Measurements from ENCODE around the gene DHFR. TPM values are rescaled to one million over a fixed set of nuclear protein-coding genes. Genes with fewer than 3 reads are reported as not detected.

Gene DHFR
- total and polyA plus RNA-seq, 9 of the 15 experiments (the other 6 are each of a cell fraction or from before 2014, with no cell fraction given), result 45.6 to 176 (median 97.7) TPM

DNA sequence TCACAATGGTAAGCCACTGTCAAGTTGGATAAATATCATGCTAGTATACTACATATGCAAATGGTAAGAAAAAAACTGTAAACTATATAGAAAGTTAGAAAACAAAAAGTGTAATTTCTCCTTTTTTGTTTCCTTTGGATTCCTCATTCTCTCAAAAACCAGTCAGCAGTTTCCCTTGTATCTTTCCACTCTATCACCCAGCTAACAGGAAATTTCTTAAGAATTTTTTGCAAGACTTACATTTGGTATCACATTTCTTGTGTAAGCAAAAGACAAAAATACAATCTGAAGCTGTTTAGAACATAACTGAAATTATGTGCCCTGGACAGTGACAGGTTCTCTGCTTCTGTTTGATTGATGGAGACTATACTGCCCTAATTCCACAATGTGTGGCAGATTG, 25.5 kb downstream of the DHFR start:
- in situ Hi-C loops (cut with MboI), result no loop called here
- BruUV-seq (replicated peaks), result no TSS peak
- POLR2A ChIA-PET, result interaction anchor here (0.6 to 0.8 kb wide), 3 partner anchors 10 to 37 kb away, joined by 3 to 4 read pairs (median 3); no protein-coding TSS in a partner anchor
- TF ChIP-seq RBM25 (IDR thresholded peaks at IDR 0.05; ENCODE audit: low read depth, low read length, severe bottlenecking) (no peak), MAFF (IDR thresholded peaks at IDR 0.05; ENCODE audit: low read length) (no peak), FOSL1 (tag; conservative IDR thresholded peaks at IDR 0.05) (no peak), GTF2B (IDR thresholded peaks at IDR 0.05; ENCODE audit: extremely low read depth, insufficient read length) (no peak), CEBPB (tag; IDR thresholded peaks at IDR 0.05) (no peak), MAFG (tag; conservative IDR thresholded peaks at IDR 0.05) (no peak), HDAC1 (IDR thresholded peaks at IDR 0.05) (no peak), SOX6 (IDR thresholded peaks at IDR 0.05) (no peak), ZNF764 (CRISPR knock-in tag; IDR thresholded peaks at IDR 0.05; ENCODE audit: low read depth) (no peak), ZNF431 (CRISPR knock-in tag; IDR thresholded peaks at IDR 0.05) (no peak), RCOR1 (IDR thresholded peaks at IDR 0.05; ENCODE audit: borderline replicate concordance in 1 of 2, low read depth in 2 of 2, low read length in 2 of 2) (no peak), NR4A1 (CRISPR knock-in tag; IDR thresholded peaks at IDR 0.05) (no peak), NR4A1 (tag; IDR thresholded peaks at IDR 0.05) (no peak), ZBTB26 (CRISPR knock-in tag; IDR thresholded peaks at IDR 0.05) (no peak), ZNF174 (CRISPR knock-in tag; IDR thresholded peaks at IDR 0.05) (no peak), ZNF316 (IDR thresholded peaks at IDR 0.05) (no peak), SMC3 (conservative IDR thresholded peaks at IDR 0.05; ENCODE audit: insufficient read depth, low read depth, low read length) (no peak), GABPA (tag; conservative IDR thresholded peaks at IDR 0.05; ENCODE audit: low read depth) (no peak), DDX20 (tag; IDR thresholded peaks at IDR 0.05; ENCODE audit: low read depth) (no peak)
- TF ChIP-seq, protein P1, sequence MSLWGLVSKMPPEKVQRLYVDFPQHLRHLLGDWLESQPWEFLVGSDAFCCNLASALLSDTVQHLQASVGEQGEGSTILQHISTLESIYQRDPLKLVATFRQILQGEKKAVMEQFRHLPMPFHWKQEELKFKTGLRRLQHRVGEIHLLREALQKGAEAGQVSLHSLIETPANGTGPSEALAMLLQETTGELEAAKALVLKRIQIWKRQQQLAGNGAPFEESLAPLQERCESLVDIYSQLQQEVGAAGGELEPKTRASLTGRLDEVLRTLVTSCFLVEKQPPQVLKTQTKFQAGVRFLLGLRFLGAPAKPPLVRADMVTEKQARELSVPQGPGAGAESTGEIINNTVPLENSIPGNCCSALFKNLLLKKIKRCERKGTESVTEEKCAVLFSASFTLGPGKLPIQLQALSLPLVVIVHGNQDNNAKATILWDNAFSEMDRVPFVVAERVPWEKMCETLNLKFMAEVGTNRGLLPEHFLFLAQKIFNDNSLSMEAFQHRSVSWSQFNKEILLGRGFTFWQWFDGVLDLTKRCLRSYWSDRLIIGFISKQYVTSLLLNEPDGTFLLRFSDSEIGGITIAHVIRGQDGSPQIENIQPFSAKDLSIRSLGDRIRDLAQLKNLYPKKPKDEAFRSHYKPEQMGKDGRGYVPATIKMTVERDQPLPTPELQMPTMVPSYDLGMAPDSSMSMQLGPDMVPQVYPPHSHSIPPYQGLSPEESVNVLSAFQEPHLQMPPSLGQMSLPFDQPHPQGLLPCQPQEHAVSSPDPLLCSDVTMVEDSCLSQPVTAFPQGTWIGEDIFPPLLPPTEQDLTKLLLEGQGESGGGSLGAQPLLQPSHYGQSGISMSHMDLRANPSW (CRISPR knock-in tag; IDR thresholded peaks at IDR 0.05), result no peak

More for the DNA sequence above, 25.5 kb downstream of the DHFR start:
- CTCF ChIA-PET (ENCODE audit: low intra/inter-chr PET ratio), result no interaction called here
- no peaks in the 10 kb centered on the region for H3K9me1 ChIP-seq (ENCODE audit: control insufficient read depth, insufficient read depth, low read length)
- H3K27ac ChIP-seq (ENCODE audit: extremely low read depth, low read depth, low read length), result no peak overlapping the region
- no peaks in the 10 kb centered on the region for H4K20me1 ChIP-seq (replicated peaks; ENCODE audit: control insufficient read depth, insufficient read depth, low read length)
- no peaks in the 10 kb centered on the region for H3K27me3 ChIP-seq (ENCODE audit: control insufficient read depth in 2 of 2, insufficient read depth in 2 of 2, low read length in 2 of 2)
- H3K36me3 ChIP-seq (ENCODE audit: control insufficient read depth, insufficient read depth, low read length), result peaks cover 44% of the 10 kb centered on the region
- DNase-seq (ENCODE audit: extremely low read depth in 1 of 4, low spot score in 3 of 4), result no peak
- no peaks in the 10 kb centered on the region for H3K9me3 ChIP-seq (replicated peaks; ENCODE audit: control insufficient read depth, insufficient read depth, low read depth, low read length)
- no peak overlapping the region for H3K4me3 ChIP-seq
- no peak for ATAC-seq
- FAIRE-seq, result no peak
- no peak overlapping the region for H3K4me2 ChIP-seq (ENCODE audit: insufficient read depth, low read length)
- no peaks in the 10 kb centered on the region; a peak in 2 of 5 replicates for H3K4me1 ChIP-seq (replicated peaks in 1 of 2; ENCODE audit: control insufficient read depth in 2 of 2, insufficient read depth in 2 of 2, low read length in 2 of 2)
- no peak overlapping the region for H3K9ac ChIP-seq (ENCODE audit: insufficient read depth in 1 of 2, low read depth in 2 of 2, low read length in 2 of 2)
- no peaks in the 10 kb centered on the region for H3K79me2 ChIP-seq (ENCODE audit: control insufficient read depth, insufficient read depth, low read length)
- H2AFZ ChIP-seq (ENCODE audit: low read depth, low read length), result no peak overlapping the region
- intact Hi-C loops (cut with micrococcal nuclease), result no loop called here
